ENCODE results near the gene TBC1D14. TPM values are rescaled to one million over a fixed set of nuclear protein-coding genes. Genes with fewer than 3 reads are reported as not detected.
A peak's percentile ranks its signal among the peaks of the same experiment; 100 is the strongest.

Gene TBC1D14
- total RNA-seq, 1 experiment from 2014 or later: 50.2 TPM

DNA sequence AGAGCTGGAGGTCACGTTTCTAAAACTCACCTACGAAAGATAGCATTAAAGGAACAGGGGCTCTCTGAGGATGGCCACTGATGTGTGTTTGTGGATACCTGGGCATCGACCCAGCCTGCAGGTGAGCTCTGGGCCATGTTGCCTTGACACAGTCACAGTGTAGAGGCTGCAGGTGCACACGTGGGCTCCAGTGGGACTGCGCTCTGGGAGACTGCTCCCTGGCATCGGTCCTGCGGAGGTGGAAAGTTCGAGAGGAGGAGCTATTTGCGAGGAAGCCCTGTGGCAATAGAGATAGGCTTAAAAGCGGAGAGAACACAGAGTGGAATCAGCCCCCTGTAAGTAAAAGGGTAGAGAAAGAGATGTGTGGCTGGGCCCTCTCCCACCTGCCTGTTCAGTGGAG lies 121.2 kb downstream of the TBC1D14 start:
- no peaks in the 10 kb centered on the region for H3K9me3 ChIP-seq (ENCODE audit: control insufficient read depth, low read depth, low read length)
- no peaks in the 10 kb centered on the region for H3K23me2 ChIP-seq (ENCODE audit: insufficient read length, low read depth, low read length, poor library complexity, severe bottlenecking)
- no peaks in the 10 kb centered on the region for H3K27me3 Mint-ChIP-seq (ENCODE audit: low read depth)
- H3K36me3 Mint-ChIP-seq (ENCODE audit: insufficient read depth in 1 of 3, low read depth in 3 of 3): peaks cover 27 to 54% (median 49%) of the 10 kb centered on the region in 3 experiments; a peak in 6 of 7 replicates
- H2AK5ac ChIP-seq (ENCODE audit: insufficient read length, low read length): no peak overlapping the region
- no peak overlapping the region for H2BK5ac ChIP-seq (ENCODE audit: insufficient read length, low read length)
- no peak overlapping the region for H2BK20ac ChIP-seq (ENCODE audit: low read depth, low read length, poor library complexity, severe bottlenecking)
- H2BK120ac ChIP-seq (ENCODE audit: low read depth, low read length, poor library complexity, severe bottlenecking): no peak overlapping the region
- no peaks in the 10 kb centered on the region for H3K27me3 ChIP-seq (ENCODE audit: insufficient read depth, low read length)
- H3T11ph ChIP-seq (ENCODE audit: low read length): no peak overlapping the region
- H3K14ac ChIP-seq (ENCODE audit: insufficient read depth, low read length): no peak overlapping the region; the same call in 1 of the 2 replicates
- no peak overlapping the region for H3K18ac ChIP-seq (ENCODE audit: insufficient read length, low read depth, low read length)
- no peak overlapping the region for H3K9ac ChIP-seq (ENCODE audit: extremely low read depth, insufficient read length, low read length)
- no peak overlapping the region for H3K56ac ChIP-seq (ENCODE audit: insufficient read length, low read depth, low read length)
- no peaks in the 10 kb centered on the region for H3K79me1 ChIP-seq (ENCODE audit: insufficient read depth, low read depth, low read length, poor library complexity, severe bottlenecking)
- H2AFZ ChIP-seq (ENCODE audit: low read length): no peak overlapping the region
- WGBS (ENCODE audit: extremely low coverage, insufficient read length, low lambda C conversion rate): no CpG with 5 or more reads among the region's 10 CpGs
- H3K4me1 ChIP-seq (ENCODE audit: insufficient read depth, low read length): no peaks in the 10 kb centered on the region; the same call in 1 of the 2 replicates
- no peak overlapping the region for H4K8ac ChIP-seq (replicated peaks; ENCODE audit: insufficient read length, low read depth, low read length)
- no peak overlapping the region for H4K91ac ChIP-seq (ENCODE audit: insufficient read length, low read depth, low read length)
- no peaks in the 10 kb centered on the region for H3K79me2 ChIP-seq (ENCODE audit: insufficient read depth, low read length)
- peak overlapping the region in 1 of 3 experiments; percentile 64; a peak in 2 of 7 replicates for H3K27ac Mint-ChIP-seq
- no peak overlapping the region for H2BK12ac ChIP-seq (ENCODE audit: insufficient read length, low read depth, low read length)
- no peak overlapping the region for H3K23ac ChIP-seq (ENCODE audit: insufficient read length, low read depth, low read length)
- TF ChIP-seq, protein P1, sequence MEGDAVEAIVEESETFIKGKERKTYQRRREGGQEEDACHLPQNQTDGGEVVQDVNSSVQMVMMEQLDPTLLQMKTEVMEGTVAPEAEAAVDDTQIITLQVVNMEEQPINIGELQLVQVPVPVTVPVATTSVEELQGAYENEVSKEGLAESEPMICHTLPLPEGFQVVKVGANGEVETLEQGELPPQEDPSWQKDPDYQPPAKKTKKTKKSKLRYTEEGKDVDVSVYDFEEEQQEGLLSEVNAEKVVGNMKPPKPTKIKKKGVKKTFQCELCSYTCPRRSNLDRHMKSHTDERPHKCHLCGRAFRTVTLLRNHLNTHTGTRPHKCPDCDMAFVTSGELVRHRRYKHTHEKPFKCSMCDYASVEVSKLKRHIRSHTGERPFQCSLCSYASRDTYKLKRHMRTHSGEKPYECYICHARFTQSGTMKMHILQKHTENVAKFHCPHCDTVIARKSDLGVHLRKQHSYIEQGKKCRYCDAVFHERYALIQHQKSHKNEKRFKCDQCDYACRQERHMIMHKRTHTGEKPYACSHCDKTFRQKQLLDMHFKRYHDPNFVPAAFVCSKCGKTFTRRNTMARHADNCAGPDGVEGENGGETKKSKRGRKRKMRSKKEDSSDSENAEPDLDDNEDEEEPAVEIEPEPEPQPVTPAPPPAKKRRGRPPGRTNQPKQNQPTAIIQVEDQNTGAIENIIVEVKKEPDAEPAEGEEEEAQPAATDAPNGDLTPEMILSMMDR (conservative IDR thresholded peaks at IDR 0.05): no peak
- H3K4me3 Mint-ChIP-seq: no peak overlapping the region
- no peak overlapping the region for H3K4me2 ChIP-seq (ENCODE audit: insufficient read depth, insufficient read length, low read length)
- no peaks in the 10 kb centered on the region; a peak in 1 of 5 replicates for H3K9me3 Mint-ChIP-seq
- no peak overlapping the region for H4K5ac ChIP-seq (ENCODE audit: insufficient read length, low read depth, low read length)
- H4K20me1 ChIP-seq (ENCODE audit: control insufficient read depth, insufficient read depth, insufficient read length): no peaks in the 10 kb centered on the region
- H3K4me1 Mint-ChIP-seq: peaks cover under 1 to 2% of the 10 kb centered on the region in 2 experiments; a peak in 2 of 4 replicates
- no peak overlapping the region for H3K27ac ChIP-seq (ENCODE audit: insufficient read length, low read depth, low read length)
- H2BK15ac ChIP-seq (ENCODE audit: low read depth, low read length): no peak overlapping the region
- no peak for DNase-seq
- no peak overlapping the region for H3K4ac ChIP-seq (ENCODE audit: low read depth, low read length)
